ENCODE results near the gene JPH4.

Gene JPH4

DNA sequence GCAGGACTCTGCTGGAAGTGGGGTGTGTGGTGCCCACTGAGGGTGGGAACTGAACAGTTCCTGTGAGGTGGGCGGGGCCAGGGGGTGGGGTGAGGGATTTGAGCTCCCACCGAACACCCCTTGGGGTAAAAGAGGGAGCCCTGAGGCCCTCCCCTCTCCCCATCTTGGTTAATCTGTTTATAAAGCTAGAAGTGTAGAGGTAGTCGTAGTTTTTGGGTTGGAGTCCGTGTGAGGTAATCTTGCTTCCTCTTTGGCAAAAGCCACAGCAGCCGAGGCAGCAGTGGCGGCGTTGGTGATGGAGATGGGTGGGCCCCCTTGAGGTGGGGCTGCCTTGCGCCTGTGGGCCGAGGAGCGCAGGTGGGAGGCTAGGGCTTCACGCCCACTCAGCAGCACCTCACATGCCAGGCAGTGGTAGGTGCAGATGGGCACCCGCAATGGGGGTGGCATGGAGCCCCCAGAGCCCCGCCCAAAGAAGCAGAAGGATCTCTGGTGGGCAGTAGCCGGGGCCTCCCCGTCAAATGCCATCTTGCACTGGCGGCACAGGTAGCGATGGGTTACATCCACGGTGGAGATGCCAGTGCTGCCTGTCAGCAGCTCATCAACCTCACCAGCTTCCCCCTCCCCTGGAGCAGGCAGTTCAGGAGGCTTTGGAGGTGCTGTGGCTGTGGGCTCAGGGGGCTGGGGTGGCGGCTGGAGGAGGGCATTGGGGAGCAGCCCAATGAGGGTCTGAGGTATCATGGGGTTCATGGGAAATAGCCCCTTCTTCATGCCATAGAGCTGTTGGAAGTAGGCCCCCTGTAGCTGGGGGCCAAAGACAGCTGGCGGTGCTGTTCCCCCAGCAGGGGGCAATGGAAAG lies 56.6 kb downstream of the JPH4 start:
- no peak overlapping the region for H3K4me3 ChIP-seq (ENCODE audit: low read depth, low read length)
- no peak overlapping the region for H2AFZ ChIP-seq (ENCODE audit: low read length, unreplicated experiment)
- no peaks in the 10 kb centered on the region for H3K79me2 ChIP-seq (ENCODE audit: control insufficient read depth, insufficient read depth, low read length, unreplicated experiment)
- H3K4me1 ChIP-seq (ENCODE audit: control insufficient read depth, insufficient read depth, low read length, unreplicated experiment) = no peaks in the 10 kb centered on the region
- H3K27me3 ChIP-seq (ENCODE audit: insufficient read depth, low read length) = 0 out of 2 replicates have a peak, but pooled peaks cover 3% of the 10 kb centered on the region
- H3K36me3 ChIP-seq (ENCODE audit: insufficient read depth, low read length) = no peaks in the 10 kb centered on the region
- no peak overlapping the region for H3K27ac ChIP-seq (ENCODE audit: low read depth, low read length)

- Histone ChIP-seq H2AFZ (ENCODE audit: low read length, unreplicated experiment) (no peak overlapping the region), H3K4me3 (ENCODE audit: low read depth, low read length) (no peak overlapping the region), H3K4me1 (ENCODE audit: control insufficient read depth, insufficient read depth, low read length, unreplicated experiment) (no peaks in the 10 kb centered on the region), H3K36me3 (ENCODE audit: insufficient read depth, low read length) (no peaks in the 10 kb centered on the region), H3K79me2 (ENCODE audit: control insufficient read depth, insufficient read depth, low read length, unreplicated experiment) (no peaks in the 10 kb centered on the region), H3K27ac (ENCODE audit: low read depth, low read length) (no peak overlapping the region), H3K27me3 (ENCODE audit: insufficient read depth, low read length) (0 out of 2 replicates have a peak, but pooled peaks cover 3% of the 10 kb centered on the region)
Observed at GRCh38 chr14:23520899-23521533, 57.6 kb downstream of the JPH4 start.

DNA sequence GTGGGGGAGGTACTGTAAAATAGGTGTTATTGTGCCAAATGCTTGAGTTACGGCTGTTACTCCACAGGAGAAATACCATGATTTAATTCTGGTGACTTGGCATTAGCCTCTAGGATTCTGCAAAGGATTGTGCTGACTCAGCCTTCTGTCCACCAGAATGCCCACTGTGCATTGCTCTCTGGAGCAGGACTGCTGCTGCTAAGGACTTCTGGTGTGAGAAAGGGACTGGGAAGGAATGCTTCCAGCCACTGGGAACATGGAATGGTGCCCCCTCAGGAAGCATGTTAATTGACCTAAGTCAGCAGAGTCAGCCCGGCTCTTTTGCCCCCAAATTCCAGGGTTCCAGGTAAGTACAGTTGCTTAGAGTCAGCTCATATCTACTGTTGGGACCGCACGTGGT lies 59.9 kb downstream of the JPH4 start:
- Histone ChIP-seq H3K36me3 (ENCODE audit: insufficient read depth, low read length) (no peaks in the 10 kb centered on the region), H2AFZ (ENCODE audit: low read length, unreplicated experiment) (no peak overlapping the region), H3K27ac (ENCODE audit: low read depth, low read length) (no peak overlapping the region), H3K4me3 (ENCODE audit: low read depth, low read length) (no peak overlapping the region), H3K27me3 (ENCODE audit: insufficient read depth, low read length) (0 out of 2 replicates have a peak, but pooled peaks cover 3% of the 10 kb centered on the region), H3K79me2 (ENCODE audit: control insufficient read depth, insufficient read depth, low read length, unreplicated experiment) (no peaks in the 10 kb centered on the region), H3K4me1 (ENCODE audit: control insufficient read depth, insufficient read depth, low read length, unreplicated experiment) (no peaks in the 10 kb centered on the region)

All from ACC112 (cell line).